PC-9 (cell line): Measurements from ENCODE around the gene SIK3.

ENCODE experiments used
- EZH2 ChIP-seq: fragments of 200-600 bp; sonication (generic); IDR thresholded peaks from 2 replicates; pipeline ENCODE4 v1.8.0; 2017; ENCODE audit warnings: antibody characterized with exemption, low read depth
- TF ChIP-seq, protein P1 (sequence below): fragments of 200-600 bp; sonication (generic); conservative IDR thresholded peaks from 2 replicates; pipeline ENCODE4 v1.6.1; 2017; ENCODE audit warnings: mixed run types, antibody characterized with exemption, mild to moderate bottlenecking, moderate library complexity

GRCh38 chr11:116819049-116819448, 279.2 kb downstream of the SIK3 start:
- TF ChIP-seq, protein P1, sequence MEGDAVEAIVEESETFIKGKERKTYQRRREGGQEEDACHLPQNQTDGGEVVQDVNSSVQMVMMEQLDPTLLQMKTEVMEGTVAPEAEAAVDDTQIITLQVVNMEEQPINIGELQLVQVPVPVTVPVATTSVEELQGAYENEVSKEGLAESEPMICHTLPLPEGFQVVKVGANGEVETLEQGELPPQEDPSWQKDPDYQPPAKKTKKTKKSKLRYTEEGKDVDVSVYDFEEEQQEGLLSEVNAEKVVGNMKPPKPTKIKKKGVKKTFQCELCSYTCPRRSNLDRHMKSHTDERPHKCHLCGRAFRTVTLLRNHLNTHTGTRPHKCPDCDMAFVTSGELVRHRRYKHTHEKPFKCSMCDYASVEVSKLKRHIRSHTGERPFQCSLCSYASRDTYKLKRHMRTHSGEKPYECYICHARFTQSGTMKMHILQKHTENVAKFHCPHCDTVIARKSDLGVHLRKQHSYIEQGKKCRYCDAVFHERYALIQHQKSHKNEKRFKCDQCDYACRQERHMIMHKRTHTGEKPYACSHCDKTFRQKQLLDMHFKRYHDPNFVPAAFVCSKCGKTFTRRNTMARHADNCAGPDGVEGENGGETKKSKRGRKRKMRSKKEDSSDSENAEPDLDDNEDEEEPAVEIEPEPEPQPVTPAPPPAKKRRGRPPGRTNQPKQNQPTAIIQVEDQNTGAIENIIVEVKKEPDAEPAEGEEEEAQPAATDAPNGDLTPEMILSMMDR, result no peak
- no peak for TF ChIP-seq EZH2
